NCI-H82 (cell line): Measurements from ENCODE around the gene ACBD7.

Source experiments
- DNase-seq: peaks from one replicate; lab custom pipeline; 2025; lab: John Stamatoyannopoulos, UW

The ACBD7 gene

DNA sequence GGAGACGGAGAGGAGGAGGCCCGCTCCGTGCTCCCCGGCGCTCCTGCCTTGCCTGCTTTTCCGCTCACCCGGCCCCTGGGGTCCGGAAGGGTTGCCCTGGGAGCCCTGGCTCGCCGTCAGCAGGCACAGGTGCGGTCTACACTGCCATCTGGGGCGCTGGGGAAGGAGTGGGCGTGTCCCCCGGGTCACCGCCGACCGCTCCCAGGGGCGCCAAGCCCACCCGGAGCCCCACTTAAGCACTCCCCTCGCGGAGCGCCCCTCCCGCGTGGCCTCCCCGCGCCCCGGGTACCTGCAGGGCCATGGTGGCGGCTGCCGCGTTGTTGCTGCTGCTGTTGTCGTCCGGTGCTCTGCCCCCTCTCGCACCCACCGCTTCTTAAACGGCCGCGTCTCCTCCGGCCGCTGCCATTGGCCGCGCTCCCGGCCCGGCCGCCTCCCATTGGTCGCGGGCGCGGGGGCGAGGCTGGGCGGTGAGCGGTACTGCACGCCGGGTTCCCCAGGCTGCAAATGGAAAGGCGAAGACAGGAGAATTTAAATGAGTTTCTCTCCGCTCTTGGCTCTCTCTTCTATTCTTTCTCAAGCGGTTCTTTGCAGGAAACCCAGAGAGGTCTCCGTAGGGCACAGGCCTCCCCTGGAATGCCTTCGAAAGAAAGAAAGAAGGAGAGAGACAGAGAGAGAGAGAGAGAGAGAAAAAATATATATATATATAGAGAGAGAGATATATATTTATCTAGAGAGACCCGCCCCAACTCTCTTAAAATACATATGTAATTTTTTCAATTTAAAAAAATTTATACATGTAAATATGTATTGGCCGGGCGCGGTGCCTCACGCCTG lies at the start of gene ACBD7:
Gene ACBD7 (minus strand): TSS at position 349 of the 834 bp plus-strand sequence. CDS start 48 bp downstream, at position 301.
- DNase-seq: peak; percentile 89

DNA sequence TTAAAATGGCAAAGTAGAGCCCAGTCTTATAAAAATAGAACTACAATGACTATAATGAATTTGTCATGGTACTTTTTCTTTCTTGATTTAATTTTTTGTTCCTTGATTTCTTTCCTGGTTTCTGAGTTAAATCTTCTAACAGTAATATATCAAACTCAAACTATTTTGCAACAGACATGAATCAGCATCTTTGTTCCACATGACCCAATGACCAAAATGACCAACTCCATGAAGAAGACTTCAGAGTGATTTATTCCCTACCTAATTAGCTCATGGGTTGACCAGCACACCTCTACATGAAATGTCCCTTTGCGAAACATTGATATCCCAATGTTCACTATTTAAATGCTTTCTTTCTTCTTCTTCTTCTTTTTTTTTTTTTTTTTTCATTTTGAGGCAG lies 49.1 kb upstream of the ACBD7 start:
- DNase-seq: no peak

DNA sequence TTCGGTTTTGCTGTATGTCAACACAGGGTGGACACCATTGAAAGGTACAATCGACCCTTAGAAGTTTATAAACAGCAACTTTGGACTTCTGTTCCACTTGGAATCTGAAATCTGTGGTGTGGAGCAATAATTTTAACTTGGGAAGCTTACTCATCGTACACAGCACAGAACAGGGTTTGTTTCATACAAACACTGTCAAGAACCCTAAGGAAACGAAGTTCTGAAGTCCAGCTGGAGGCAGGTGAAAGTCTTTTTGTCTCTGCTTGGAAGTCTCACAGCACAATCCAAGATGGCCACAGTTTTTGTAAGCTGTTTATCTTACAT lies 48.4 kb upstream of the ACBD7 start:
- DNase-seq: no peak

DNA sequence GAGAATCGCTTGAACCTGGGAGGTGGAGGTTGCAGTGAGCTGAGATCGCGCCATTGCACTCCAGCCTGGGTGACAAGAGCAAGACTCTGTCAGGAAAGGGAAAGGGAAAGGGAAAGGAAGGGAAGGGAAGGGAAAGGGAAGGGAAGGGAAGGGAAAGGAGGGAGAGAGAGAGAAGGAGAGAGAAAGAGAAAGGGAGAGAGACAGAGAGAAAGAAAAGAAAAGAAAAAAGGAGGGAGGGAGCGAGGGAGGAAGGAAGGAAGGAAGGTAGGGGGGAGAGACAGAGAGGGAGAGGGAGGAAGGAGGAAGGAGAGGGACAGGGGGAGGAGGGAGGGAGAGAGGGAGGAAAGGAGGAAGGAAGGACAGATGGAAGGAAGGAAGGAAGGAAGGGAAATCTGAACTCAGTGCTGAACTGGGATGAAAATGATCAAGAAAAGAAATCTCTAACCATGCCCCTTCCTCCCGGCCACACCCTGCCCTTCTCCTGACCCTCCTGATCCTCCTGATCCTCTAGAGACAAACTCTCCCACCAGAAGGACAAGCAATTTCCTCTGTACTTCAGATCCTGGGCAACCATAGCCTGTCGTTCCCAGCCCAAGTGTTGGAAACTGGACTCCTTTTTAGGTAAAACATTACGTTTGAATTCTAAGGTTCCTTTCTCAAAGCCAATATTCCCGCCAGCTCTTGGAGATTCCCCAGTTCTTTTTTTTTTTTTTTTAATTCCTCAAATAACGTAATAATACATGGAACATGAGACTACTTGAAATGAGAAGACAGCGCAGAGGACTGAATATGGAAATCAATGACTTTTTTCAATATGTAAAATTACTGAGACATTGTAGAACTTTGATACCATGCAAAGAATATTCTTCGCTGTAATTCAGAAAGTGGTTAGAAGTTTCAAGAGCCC lies 47.8 kb upstream of the ACBD7 start:
- DNase-seq: no peak

DNA sequence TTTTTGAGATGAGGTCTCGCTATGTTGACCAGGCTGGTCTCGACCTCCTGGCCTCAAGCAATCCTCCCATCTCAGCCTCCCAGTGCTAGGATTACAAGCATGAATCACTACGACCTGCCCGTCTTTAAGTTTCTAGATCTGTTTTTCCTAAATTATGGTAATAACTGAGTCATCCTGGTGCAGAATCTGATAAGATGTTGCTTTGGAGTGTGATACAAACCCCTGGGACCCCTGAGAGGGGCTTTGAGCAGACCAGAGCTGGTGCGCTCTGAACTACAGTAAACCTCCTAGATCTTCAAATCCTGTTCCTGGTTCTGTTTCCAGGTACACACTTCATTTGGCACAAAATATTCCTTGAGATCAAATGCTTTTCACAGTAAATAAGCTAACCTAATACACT lies 42.8 kb upstream of the ACBD7 start:
- DNase-seq: no peak

DNA sequence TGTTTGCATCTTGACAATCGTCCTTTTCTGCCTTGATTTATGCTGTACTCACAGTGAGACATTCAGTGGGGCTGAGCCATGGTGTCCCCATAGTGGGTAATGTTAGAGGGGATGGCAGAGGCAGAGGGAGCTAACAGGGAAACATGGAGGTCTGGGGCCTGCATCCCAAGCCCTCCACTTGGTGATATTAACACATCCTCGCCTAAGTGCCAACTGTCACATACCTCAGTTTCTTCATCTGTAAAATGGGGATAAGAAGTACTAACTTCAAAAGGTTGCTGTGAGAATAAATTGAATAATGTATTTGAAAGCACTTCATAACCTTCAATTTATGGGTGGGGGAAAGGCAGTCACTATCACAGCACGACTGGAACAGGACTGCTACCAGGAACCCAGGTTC lies 36.3 kb upstream of the ACBD7 start:
- DNase-seq: no peak

DNA sequence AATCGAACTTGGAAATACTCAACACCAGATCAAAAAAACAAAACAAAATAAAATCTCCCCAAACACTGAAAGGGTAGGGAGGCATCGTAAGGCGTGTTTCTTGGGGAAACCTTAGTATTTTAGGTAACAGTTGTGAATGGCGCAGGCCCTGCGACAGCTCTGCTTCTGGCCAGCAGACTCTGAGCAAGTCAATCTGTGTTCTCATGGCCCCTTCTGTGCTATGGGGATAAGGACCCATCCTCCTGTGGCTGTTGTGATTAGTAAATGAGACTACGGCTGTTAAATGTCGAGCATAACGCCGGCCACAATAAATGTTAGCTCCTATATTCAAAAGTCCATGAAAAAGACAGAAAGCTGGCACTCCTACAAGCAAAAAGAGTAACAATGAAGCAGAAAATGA lies 35.6 kb upstream of the ACBD7 start:
- no peak for DNase-seq

DNA sequence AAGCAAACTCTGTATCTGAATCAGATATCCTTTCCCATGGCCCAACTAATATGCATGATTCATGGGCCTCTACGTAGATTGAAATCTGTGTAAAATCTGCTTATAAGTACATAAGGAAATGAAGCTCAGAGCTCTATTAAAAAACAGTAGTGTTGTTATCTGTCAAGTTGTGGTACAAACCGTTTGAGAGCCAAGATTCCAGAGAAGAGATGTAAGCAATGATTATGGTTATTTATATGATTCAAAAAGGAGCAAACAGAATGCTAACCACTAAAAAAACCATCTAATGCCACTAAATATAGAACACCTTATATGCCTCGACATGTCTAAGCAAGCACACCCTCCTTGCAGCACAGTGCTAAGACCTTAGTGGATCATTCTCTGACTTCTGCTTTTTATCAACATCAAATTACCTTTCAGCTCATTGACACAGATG lies 35.2 kb upstream of the ACBD7 start:
- DNase-seq: no peak

DNA sequence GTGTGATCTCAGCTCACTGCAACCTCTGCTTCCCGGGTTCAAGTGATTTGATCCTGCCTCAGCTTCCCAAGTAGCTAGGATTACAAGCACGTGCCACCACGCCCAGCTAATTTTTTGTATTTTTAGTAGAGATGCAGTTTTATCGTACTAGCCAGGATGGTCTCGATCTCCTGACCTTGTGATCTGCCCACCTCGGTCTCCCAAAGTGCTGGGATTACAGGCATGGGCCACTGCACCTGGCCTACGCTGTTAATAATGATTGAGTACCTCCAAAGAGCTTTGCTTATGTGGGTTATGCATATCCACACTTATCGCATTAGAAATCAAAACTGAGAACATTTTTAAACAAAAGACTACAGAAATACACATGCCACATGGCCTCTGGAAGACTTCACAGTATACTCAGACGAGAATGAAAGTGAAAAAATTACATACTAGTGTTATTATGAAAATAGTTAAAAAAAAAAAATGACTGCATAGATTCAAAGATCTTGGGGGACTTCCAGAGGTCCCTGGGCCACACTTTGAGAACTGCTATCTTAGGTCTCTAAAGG lies 34.0 kb upstream of the ACBD7 start:
- no peak for DNase-seq

DNA sequence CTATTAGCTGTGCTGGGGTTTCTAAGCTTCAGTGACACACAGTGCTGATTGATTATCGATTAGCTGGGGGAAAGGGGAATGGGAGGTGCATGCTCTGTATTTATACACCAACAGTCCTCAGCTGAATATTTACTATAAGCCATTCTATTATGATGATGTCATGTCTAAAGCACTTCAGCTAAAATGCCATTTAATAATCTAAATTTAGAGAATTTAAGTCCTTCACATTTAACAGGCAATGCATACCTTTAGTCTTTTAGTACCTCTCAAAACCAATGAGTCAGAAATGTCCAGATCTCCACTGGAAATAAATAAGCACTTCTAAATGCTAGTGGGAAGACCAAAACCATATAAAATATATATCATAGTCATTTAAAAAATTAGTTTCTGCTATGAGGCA lies 33.1 kb upstream of the ACBD7 start:
- no peak for DNase-seq

DNA sequence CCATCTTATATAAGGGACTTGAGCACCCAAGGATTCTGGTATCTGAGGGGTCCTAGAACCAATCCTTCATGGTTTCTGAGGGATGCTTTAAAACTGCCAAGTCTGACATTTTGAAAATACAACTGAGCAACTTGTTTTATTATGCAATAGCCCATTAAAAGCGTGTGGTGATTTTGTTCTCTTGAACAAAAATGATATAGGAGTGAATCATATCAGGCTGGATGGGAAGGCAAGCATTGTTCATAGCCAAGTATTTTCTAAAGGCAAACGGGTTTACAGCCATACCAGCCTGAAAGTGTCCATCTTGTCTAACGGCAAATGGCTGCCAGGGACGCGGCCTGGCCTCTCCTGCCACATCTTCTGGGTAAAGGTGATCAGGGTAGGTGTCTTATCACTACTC lies 31.9 kb upstream of the ACBD7 start:
- DNase-seq: no peak

DNA sequence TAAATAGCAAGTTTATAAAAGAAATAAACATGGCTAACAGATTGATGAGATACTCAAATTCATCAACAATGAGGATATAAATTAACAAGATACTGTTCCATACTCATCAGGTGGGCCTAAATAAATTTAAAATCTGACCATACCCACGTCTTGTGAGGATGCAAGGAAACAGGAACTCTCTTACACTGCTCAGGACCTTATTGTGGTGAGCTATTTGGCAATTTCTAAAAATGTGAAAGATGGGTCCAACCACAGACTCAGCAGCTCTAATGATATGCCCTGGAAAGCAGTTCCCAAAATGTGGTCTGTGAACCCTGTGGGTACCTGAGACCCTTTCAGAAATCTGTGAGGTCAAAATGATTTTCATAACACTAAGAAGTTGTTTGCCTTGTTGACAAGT lies 30.0 kb upstream of the ACBD7 start:
- no peak for DNase-seq

DNA sequence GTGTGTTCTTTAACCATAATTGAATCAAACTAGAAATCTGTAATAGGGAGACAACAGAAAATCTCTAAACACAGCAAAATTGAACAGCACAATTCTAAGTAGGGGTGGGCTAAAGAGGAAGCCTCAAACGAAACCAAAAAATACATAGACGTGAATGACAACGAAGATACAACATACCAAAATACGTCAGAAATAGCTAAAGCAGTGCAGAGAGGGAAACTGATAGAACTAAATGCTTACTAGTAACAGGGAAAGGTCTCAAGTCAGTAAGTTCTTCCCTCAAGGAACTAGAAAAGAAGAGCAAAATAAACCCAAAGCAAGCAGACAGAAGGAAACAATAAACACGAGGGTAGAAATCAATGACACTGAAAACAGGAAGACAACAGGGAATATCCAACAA lies 27.6 kb upstream of the ACBD7 start:
- DNase-seq: no peak

DNA sequence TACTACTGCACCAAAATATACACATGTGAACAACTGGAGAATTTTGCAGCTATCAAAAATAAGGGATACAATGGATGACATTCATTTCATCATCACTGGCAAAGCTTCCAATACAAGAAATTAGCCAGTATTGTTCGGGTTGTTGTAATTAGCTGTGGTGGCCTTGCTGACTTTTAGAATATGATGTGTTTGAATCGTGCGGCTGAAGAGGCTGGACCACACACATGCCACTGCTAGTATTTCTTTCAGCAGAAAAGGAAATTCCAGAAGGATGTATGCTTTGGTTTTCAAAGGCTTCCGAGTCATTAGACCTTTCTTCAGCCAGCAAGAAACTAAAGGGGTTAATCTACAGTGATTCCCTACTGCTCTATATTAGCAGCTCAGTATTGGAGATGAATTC lies 25.2 kb upstream of the ACBD7 start:
- no peak for DNase-seq

DNA sequence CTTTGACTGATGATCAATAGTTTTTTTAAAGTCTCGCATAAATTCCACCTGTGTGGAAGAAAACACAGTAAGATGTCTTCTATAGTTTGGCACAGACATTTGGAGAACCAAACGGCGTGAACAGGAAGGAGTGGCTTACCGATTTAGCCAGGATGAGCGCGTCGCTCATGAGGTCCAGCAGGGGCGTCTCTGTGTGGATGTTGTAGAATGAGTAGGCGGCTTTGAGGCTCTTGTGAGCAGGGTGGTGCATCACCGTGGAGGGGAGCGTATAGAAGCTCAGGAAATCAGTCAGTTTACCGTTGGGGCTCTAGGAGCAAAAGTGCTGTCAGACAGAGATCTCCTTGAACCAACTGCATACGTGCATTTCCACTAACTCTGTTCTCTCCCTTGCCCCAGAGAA lies 24.1 kb upstream of the ACBD7 start:
- no peak for DNase-seq

DNA sequence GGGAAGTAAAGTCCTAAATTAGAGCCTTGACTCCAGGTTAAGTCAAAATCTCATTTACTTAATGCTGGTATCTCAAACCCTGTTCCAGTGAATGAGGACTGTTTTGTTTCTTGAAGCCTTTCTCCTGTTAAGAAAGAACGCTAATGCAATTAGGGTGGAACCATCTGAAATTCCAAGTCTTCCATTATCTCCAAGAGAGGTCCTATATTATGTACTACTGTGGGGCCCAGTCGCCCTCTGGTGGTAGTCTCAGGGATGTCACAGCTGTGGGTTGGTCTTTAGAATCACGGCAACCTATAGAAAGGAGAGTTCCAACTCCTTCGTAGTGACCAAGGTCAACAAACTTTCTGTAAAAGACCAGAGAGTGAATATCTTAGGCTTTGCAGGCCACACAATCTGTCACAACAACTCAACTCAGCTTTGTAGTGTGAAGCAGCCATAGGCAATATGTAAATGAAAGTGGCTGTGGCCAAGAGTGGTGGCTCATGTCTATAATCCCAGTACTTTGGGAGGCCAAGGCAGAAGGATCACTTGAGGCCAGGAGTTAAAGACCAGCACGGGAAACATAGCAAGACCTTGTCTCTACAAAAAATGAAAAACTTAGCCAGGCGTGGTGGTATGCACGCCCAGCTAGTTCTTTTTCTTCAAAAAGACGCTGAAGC lies 17.9 kb upstream of the ACBD7 start:
- DNase-seq: peak; percentile 85

DNA sequence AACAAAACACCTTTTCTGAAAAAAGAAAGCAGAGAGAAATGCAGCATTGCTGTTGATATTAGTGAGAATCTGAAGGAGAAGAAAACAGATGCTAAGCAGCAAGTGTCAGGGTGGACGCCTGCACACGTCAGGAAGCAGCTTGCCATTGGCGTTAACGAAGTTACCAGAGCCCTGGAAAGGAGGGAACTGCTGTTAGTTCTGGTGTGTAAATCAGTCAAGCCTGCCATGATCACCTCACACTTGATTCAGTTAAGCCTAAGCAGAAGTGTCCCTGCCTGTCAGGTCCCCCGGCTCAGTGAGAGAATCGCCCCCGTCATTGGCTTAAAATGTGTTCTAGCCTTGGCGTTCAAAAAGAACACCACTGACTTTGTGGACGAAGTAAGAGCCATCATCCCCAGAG lies 14.9 kb upstream of the ACBD7 start:
- no peak for DNase-seq

DNA sequence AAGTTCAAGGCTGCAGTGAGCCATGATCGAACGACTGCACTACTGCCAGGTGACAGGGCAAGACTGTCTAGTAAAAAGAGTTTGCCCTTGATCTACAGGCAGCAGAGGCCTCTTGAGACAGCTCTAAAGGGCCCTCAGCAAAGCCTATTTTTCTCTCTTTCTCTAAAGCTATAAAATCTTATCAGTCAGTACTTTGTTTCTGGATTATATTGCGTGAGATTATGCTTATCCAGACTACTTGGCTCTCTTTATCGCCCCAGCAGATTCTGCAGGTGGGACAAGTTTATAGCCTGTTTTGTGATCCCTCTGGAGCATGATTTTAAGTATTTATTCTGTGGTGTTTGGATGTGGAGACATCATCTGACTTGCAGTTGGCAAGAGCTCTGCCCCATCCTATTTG lies 11.3 kb upstream of the ACBD7 start:
- DNase-seq: no peak

DNA sequence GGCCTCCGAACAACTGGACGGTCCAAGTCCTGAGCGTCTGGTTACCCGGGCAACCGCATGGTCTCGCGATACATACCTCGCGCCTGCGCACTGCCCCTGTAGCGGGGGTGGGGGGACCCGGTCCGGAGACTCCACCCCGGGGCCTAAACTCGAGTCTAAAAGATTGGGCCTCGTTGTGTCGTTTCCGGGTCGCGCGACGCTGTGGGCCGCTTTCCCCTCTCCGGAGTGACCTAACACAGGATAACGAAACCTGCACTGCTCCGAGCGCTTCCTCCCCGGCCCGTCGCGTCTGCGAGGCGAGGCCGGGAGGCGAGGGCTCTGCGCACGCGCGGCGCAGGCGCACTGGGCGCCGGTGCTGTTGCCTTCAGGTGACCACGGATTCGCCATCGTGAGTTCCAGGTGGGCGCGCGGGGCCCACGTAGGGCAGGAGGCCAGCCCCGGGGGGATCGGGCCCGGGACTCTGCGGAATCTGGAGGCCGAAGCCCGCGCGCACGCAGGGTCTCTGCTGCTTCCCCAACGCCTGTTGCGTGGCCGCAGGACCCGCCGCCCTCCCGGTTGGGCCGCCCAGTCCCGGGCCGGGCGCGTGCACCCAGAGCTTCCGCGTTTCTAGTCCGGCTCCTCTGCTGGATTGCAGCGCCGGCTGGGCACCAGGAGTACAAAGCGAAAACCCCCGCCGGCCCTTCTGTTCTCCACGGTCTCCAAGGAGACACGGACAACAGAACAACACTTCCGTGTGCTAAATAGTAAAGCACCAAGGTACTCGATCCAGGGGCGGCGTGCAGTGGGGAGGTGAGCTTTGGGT lies 8.6 kb upstream of the ACBD7 start, which contains the start of gene RPP38:
Gene RPP38 (plus strand): TSS at position 345 of the 802 bp plus-strand sequence. CDS start 5,960 bp downstream, outside the sequence.
- DNase-seq: peak; percentile 94

DNA sequence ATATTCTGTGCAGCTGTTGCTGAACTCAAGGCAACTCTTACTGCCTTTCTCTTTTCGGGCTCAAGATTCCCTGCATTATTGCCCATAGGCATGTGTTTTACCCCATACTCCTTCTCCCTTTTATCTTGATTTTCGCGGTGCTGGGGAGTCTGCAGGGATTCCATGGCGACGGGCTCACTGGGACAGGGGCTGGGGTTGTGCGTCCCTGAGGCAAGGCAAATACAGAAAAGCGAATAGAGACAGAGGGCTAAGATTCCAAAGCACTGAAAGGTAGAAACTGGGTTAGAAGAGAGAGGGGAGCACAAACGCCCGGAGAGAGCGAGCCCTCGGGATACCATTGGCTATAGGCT lies 8.1 kb upstream of the ACBD7 start:
- DNase-seq: no peak

DNA sequence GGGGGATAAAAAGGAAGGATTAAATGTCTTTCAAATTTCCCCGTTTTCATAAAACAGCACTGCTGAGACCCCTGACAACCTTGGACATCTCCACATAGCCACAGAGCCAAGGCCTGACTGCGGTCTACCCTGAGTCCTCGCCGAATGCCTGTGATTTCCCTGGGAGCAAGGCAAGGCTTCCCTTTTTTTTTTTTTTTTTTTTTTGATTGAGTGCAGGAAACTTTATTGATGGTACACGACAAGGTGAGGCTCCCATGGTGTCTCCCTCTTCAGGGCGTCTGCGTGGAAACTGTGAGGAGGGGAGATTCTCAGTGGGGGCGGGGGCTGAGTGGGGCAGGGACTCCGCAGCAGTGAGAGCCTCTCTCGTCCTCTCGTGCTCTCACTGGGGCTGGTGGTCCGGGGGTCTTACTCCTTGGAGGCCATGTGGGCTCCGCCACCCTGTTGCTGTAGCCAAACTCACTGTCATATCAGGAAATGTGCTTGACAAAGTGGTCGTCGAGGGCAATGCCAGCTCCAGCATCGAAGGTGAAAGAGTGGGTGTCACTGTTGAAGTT lies 4.4 kb upstream of the ACBD7 start:
- DNase-seq: no peak
